Measurements from ENCODE around the gene GATAD2B.

DNA sequence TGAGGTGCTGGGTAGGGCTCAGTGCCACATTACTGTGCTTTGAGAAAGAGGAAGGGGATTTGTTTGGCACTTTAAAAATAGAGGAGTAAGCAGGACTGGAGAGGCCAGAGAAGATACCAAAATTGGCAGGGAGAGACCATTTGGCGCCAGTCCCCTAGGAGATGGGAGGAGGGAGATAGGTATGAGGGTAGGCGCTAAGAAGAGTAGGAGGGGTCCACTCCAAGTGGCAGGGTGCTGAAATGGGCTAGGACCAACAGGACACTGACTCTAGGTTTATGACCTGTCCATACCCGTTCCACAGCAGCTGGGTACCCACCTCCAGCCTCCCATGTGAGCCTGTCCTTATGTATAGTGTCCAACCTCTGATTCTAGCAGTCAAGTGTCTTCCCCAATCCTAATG, 36.7 kb upstream of the GATAD2B start:
- TF ChIP-seq, protein P1, sequence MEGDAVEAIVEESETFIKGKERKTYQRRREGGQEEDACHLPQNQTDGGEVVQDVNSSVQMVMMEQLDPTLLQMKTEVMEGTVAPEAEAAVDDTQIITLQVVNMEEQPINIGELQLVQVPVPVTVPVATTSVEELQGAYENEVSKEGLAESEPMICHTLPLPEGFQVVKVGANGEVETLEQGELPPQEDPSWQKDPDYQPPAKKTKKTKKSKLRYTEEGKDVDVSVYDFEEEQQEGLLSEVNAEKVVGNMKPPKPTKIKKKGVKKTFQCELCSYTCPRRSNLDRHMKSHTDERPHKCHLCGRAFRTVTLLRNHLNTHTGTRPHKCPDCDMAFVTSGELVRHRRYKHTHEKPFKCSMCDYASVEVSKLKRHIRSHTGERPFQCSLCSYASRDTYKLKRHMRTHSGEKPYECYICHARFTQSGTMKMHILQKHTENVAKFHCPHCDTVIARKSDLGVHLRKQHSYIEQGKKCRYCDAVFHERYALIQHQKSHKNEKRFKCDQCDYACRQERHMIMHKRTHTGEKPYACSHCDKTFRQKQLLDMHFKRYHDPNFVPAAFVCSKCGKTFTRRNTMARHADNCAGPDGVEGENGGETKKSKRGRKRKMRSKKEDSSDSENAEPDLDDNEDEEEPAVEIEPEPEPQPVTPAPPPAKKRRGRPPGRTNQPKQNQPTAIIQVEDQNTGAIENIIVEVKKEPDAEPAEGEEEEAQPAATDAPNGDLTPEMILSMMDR (IDR thresholded peaks at IDR 0.05; ENCODE audit: insufficient read depth, low read length): no peak
- TF ChIP-seq POLR2AphosphoS5 (IDR thresholded peaks at IDR 0.05; ENCODE audit: low read depth): no peak
- no peak for TF ChIP-seq GABPA (IDR thresholded peaks at IDR 0.05; ENCODE audit: low read depth)
- TF ChIP-seq, protein P2, sequence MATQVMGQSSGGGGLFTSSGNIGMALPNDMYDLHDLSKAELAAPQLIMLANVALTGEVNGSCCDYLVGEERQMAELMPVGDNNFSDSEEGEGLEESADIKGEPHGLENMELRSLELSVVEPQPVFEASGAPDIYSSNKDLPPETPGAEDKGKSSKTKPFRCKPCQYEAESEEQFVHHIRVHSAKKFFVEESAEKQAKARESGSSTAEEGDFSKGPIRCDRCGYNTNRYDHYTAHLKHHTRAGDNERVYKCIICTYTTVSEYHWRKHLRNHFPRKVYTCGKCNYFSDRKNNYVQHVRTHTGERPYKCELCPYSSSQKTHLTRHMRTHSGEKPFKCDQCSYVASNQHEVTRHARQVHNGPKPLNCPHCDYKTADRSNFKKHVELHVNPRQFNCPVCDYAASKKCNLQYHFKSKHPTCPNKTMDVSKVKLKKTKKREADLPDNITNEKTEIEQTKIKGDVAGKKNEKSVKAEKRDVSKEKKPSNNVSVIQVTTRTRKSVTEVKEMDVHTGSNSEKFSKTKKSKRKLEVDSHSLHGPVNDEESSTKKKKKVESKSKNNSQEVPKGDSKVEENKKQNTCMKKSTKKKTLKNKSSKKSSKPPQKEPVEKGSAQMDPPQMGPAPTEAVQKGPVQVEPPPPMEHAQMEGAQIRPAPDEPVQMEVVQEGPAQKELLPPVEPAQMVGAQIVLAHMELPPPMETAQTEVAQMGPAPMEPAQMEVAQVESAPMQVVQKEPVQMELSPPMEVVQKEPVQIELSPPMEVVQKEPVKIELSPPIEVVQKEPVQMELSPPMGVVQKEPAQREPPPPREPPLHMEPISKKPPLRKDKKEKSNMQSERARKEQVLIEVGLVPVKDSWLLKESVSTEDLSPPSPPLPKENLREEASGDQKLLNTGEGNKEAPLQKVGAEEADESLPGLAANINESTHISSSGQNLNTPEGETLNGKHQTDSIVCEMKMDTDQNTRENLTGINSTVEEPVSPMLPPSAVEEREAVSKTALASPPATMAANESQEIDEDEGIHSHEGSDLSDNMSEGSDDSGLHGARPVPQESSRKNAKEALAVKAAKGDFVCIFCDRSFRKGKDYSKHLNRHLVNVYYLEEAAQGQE (IDR thresholded peaks at IDR 0.05; ENCODE audit: insufficient replicate concordance, low read depth): no peak
